A673 (cell line): ENCODE results near the gene PZP.

ENCODE experiments used
- EZH2 ChIP-seq: fragments of 200-600 bp; sonication (generic); IDR thresholded peaks from 2 replicates; pipeline ENCODE4 v1.6.1; 2017; ENCODE audit warnings: borderline replicate concordance, low read depth, mild to moderate bottlenecking, mixed read lengths, antibody characterized with exemption, low read length; ENCODE audit not compliant: poor library complexity, severe bottlenecking
- TF ChIP-seq, protein P1 (sequence below): fragments of 300-800, 200-600 bp; sonication (generic); conservative IDR thresholded peaks from 2 replicates; pipeline ENCODE4 v1.5.1; 2017; ENCODE audit warnings: low read depth, mild to moderate bottlenecking, antibody characterized with exemption, low read length, moderate library complexity, mixed read lengths

DNA sequence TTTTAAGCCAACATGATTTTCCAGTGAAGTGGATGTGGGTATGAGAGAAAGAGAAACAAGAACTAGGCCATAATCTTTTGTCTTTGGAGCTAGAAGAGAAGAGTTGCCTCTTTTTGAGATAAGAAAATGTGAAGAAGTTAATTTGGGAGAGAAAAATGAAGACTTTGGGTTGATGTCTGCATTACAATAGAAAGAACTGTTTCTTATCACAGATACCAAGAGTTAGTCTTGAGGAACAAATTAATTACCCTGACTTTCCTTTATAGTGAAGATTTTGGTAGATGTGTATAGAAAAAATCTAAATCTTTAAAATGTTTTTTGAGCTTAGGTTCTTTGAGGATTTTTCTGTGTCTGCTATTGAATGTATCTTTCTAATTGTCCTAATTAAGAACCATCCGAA is 96.7 kb downstream of the PZP start:
- TF ChIP-seq, protein P1, sequence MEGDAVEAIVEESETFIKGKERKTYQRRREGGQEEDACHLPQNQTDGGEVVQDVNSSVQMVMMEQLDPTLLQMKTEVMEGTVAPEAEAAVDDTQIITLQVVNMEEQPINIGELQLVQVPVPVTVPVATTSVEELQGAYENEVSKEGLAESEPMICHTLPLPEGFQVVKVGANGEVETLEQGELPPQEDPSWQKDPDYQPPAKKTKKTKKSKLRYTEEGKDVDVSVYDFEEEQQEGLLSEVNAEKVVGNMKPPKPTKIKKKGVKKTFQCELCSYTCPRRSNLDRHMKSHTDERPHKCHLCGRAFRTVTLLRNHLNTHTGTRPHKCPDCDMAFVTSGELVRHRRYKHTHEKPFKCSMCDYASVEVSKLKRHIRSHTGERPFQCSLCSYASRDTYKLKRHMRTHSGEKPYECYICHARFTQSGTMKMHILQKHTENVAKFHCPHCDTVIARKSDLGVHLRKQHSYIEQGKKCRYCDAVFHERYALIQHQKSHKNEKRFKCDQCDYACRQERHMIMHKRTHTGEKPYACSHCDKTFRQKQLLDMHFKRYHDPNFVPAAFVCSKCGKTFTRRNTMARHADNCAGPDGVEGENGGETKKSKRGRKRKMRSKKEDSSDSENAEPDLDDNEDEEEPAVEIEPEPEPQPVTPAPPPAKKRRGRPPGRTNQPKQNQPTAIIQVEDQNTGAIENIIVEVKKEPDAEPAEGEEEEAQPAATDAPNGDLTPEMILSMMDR: no peak
- TF ChIP-seq EZH2: no peak
